Endodermal cell (in vitro differentiated cells): ENCODE results near the gene SAC3D1. TPM values are rescaled to one million over a fixed set of nuclear protein-coding genes. Genes with fewer than 3 reads are reported as not detected.

Experiments
- DNase-seq: peaks from one replicate; pipeline ENCODE4 v3.0.0-alpha.2; 2017
- H3K27ac ChIP-seq: 2 replicates; pipeline ENCODE4 v1.5.1; 2013; ENCODE audit warnings: mild to moderate bottlenecking, low read depth, low read length, moderate library complexity
- H3K27me3 ChIP-seq: 2 replicates; pipeline ENCODE4 v1.6.1; 2013; ENCODE audit warnings: mild to moderate bottlenecking, low read length, moderate library complexity; ENCODE audit not compliant: insufficient read depth, control insufficient read depth, poor library complexity, severe bottlenecking
- H3K36me3 ChIP-seq: 2 replicates; pipeline ENCODE4 v1.7.0; 2013; ENCODE audit warnings: mild to moderate bottlenecking, low read length, moderate library complexity; ENCODE audit not compliant: control insufficient read depth, insufficient read depth
- H3K4me1 ChIP-seq: one replicate; pipeline ENCODE4 v1.7.0; 2013; ENCODE audit warnings: low read length; ENCODE audit not compliant: control insufficient read depth, insufficient read depth
- H3K4me3 ChIP-seq: 2 replicates; pipeline ENCODE4 v1.5.1; 2013; ENCODE audit warnings: mild to moderate bottlenecking, low read length, moderate library complexity
- H3K9ac ChIP-seq: 2 replicates; pipeline ENCODE4 v1.6.1; 2013; ENCODE audit warnings: mild to moderate bottlenecking, low read length, moderate library complexity; ENCODE audit not compliant: poor library complexity, severe bottlenecking; ENCODE audit errors: extremely low read depth
- H3K9me3 ChIP-seq: 2 replicates; pipeline ENCODE4 v1.6.1; 2013; ENCODE audit warnings: mild to moderate bottlenecking, low read length, moderate library complexity; ENCODE audit not compliant: control insufficient read depth
- H3K27ac Mint-ChIP-seq: 2 replicates; pipeline ENCODE4 v1.8.0; 2020; ENCODE audit warnings: mixed read lengths
- H3K27me3 Mint-ChIP-seq: 2 replicates; pipeline ENCODE4 v1.8.0; 2021; ENCODE audit warnings: mild to moderate bottlenecking, mixed read lengths; ENCODE audit not compliant: insufficient read depth
- H3K36me3 Mint-ChIP-seq: 2 replicates; pipeline ENCODE4 v1.8.0; 2020; ENCODE audit warnings: low read depth, mixed read lengths
- H3K4me1 Mint-ChIP-seq: 2 replicates; pipeline ENCODE4 v1.8.0; 2020; ENCODE audit warnings: mixed read lengths
- H3K4me3 Mint-ChIP-seq: 2 replicates; pipeline ENCODE4 v1.8.0; 2020; ENCODE audit warnings: mild to moderate bottlenecking, moderate library complexity, mixed read lengths
- H3K9me3 Mint-ChIP-seq: 2 replicates; pipeline ENCODE4 v1.8.0; 2020; ENCODE audit warnings: mild to moderate bottlenecking, mixed read lengths
- WGBS, 2 experiments: methylation state at CpG; one replicate each; pipeline versions ENCODE4 v1.1.5 to v1.1.7; 2013; ENCODE audit warnings: missing lambda C conversion rate in 2 of 2, mixed read lengths in 1 of 2; ENCODE audit not compliant: insufficient coverage in 1 of 2, insufficient read length in 1 of 2; 5-methylcytosine and 5-hydroxymethylcytosine counted together
- total RNA-seq, 2 donors: library from RNA; stranded (reverse); fragmentation: NEBNext Ultra II Directional in 1 of 2; extraction: Animal tissue kit (Norgen Biotek cat#: 25700) in 1 of 2; gene quantifications; 2 replicates in 1 of 2; 3 replicates in 1 of 2; pipeline ENCODE4 v1.2.1, GENCODE V29; 2021
- TF ChIP-seq, protein P1 (sequence below): fragments of 200-600 bp; sonication (generic); conservative IDR thresholded peaks from 2 replicates; pipeline ENCODE4 v1.5.0; 2021; ENCODE audit warnings: antibody characterized with exemption, mild to moderate bottlenecking

SAC3D1 gene
- total RNA-seq, 2 donors from 2014 or later = 11.4 to 12.0 TPM

DNA sequence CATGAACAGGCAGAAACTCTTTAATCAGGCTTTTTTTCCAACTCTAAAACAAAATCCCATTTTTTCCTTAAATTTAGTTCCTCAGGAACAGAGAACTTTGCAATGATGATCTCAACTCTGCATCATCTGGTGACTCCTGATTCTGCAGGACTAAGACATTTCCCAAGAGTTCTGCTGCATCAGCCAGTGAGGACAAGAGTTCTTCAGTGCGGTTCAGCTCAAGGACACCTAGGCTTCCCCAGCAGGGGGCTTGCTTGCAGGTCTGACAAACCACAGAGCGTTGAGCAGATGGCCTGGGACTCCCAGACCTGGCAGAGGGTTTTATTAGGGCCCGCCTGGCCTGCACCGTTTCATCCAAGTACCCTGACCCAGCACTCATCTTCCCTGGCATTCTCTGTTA is 36.4 kb downstream of the SAC3D1 start:
- H3K4me3 ChIP-seq = no peak overlapping the region
- H3K4me1 ChIP-seq = no peaks in the 10 kb centered on the region
- 94 to 96% methylated on average over 2 to 4 of the region's 4 CpGs for WGBS, 2 experiments
- no peak overlapping the region for H3K27ac ChIP-seq
- no peak overlapping the region for H3K9ac ChIP-seq
- H3K9me3 ChIP-seq = no peaks in the 10 kb centered on the region
- H3K27me3 ChIP-seq = no peaks in the 10 kb centered on the region
- Mint-ChIP-seq H3K4me1 (peaks cover 1% of the 10 kb centered on the region), H3K4me3 (no peak overlapping the region), H3K36me3 (peaks cover 48% of the 10 kb centered on the region), H3K9me3 (no peaks in the 10 kb centered on the region), H3K27ac (peak overlapping the region; percentile 44), H3K27me3 (no peaks in the 10 kb centered on the region)
- TF ChIP-seq, protein P1, sequence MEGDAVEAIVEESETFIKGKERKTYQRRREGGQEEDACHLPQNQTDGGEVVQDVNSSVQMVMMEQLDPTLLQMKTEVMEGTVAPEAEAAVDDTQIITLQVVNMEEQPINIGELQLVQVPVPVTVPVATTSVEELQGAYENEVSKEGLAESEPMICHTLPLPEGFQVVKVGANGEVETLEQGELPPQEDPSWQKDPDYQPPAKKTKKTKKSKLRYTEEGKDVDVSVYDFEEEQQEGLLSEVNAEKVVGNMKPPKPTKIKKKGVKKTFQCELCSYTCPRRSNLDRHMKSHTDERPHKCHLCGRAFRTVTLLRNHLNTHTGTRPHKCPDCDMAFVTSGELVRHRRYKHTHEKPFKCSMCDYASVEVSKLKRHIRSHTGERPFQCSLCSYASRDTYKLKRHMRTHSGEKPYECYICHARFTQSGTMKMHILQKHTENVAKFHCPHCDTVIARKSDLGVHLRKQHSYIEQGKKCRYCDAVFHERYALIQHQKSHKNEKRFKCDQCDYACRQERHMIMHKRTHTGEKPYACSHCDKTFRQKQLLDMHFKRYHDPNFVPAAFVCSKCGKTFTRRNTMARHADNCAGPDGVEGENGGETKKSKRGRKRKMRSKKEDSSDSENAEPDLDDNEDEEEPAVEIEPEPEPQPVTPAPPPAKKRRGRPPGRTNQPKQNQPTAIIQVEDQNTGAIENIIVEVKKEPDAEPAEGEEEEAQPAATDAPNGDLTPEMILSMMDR = no peak
- no peak for DNase-seq
- peaks cover 47% of the 10 kb centered on the region for H3K36me3 ChIP-seq

DNA sequence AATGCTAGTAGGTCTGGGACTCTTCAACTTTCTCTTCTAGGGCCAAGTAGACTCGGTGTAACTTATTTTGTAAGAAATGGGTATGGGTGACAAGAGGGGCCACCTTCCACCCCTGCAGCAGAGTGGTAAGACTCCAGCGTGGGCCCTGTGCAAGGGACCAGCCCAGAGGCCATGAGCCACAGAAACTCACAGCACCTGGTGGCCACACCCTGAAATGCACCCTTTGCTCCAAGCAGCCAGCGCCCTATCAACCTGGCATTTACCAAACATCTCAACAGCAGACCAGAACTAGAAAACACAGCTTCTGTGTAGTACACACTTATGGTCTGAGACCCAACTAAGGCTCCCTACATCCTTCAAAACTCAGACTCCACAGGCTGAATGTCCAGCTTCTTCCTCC is 37.1 kb downstream of the SAC3D1 start:
- 87 to 100% methylated on average over 2 to 3 of the region's 3 CpGs for WGBS, 2 experiments
- no peaks in the 10 kb centered on the region for H3K4me1 ChIP-seq
- H3K9ac ChIP-seq = no peak overlapping the region
- no peak overlapping the region for H3K4me3 ChIP-seq
- no peak overlapping the region for H3K27ac ChIP-seq
- Mint-ChIP-seq H3K27ac (peak overlapping the region; percentile 50), H3K9me3 (no peaks in the 10 kb centered on the region), H3K4me1 (peaks cover 7% of the 10 kb centered on the region), H3K4me3 (no peak overlapping the region), H3K36me3 (peaks cover 48% of the 10 kb centered on the region), H3K27me3 (no peaks in the 10 kb centered on the region)
- no peaks in the 10 kb centered on the region for H3K27me3 ChIP-seq
- peaks cover 47% of the 10 kb centered on the region for H3K36me3 ChIP-seq
- H3K9me3 ChIP-seq = no peaks in the 10 kb centered on the region
- peak; percentile 87 for DNase-seq
- TF ChIP-seq, protein P1 = peak; percentile 77

DNA sequence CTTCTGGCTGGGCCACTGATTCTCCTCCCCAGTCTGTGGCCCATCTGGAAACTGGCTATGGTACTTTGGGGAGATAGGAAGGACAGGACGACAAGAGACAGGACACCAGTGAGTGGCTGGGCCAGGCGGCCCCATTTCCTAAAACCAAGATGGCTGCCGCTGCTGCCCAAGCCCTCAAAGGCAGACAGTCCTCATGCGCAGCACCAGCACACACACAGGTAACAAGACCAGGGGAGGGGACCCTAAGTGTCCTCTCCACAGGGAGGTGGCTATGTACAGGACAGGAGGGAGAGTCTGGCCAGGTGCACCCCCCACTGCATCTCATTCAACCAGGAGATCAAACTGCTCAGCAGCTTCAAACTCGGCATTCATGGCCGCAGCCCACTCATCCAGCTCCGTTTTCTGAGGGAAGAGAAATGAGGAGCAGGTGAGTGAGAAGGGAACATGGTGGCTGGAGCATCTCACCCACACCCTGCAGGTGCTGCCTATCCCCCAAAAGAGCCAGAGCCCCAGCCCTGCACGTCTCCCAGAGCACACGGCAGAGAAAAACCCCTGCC is 37.9 kb downstream of the SAC3D1 start:
- no peak for DNase-seq
- Mint-ChIP-seq H3K4me1 (peaks cover 8% of the 10 kb centered on the region), H3K27me3 (no peaks in the 10 kb centered on the region), H3K27ac (no peak overlapping the region), H3K36me3 (peaks cover 48% of the 10 kb centered on the region), H3K9me3 (no peaks in the 10 kb centered on the region), H3K4me3 (no peak overlapping the region)
- H3K9me3 ChIP-seq = no peaks in the 10 kb centered on the region
- TF ChIP-seq, protein P1 = no peak
- H3K36me3 ChIP-seq = peaks cover 47% of the 10 kb centered on the region
- no peaks in the 10 kb centered on the region for H3K27me3 ChIP-seq
- H3K9ac ChIP-seq = no peak overlapping the region
- no peak overlapping the region for H3K27ac ChIP-seq
- no peaks in the 10 kb centered on the region for H3K4me1 ChIP-seq
- H3K4me3 ChIP-seq = no peak overlapping the region
- 93 to 97% methylated on average over 5 to 9 of the region's 9 CpGs for WGBS, 2 experiments
